HG03354 (cell line): ENCODE data around the gene ABHD2.
A peak's percentile ranks its signal among the peaks of the same experiment; 100 is the strongest.

ENCODE experiments used
- ATAC-seq: cut with Tn5 transposase; IDR thresholded peaks from one replicate; pipeline ENCODE4 v1.9.1; 2021; ENCODE audit warnings: mild to moderate bottlenecking; ENCODE audit not compliant: unreplicated experiment, poor library complexity, severe bottlenecking

The ABHD2 gene

DNA sequence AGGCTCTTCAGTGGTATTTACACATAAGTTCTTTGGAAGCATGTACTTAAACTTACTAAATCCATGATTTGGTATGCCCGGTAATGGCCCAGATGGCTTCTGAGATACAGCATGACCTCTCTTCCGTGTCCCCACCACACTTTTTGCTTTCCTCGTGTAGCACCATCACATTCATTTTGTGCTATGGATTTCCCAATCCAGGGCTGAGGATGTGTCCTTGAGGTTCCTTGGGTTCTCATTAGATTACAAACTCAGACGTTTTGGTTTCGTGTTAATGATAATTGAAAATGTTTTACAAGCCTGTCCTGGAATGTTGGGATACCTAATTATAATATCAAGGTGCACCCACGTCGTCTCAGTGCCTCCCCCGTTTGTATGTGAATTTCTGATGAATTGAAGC, 7.3 kb downstream of the ABHD2 start:
- no peak for ATAC-seq

DNA sequence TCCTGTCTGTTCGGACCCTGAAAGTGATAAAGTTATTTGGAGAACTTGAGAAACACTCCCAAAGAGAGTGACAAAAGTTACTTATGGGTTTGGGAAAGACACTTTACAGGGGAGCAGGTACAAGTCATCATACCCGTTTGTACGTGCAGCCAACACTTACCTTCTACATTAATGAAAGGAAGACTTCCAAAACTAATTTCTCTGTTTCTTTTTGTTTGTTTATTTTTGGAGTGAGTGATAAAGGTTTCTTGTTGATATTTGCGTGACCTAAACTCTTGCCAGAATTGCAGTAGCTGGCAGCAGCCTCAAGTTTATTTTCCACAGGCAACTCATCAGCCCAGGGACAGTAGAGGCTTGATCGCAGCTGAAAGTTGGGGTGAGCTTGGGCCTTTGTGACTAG, 8.4 kb downstream of the ABHD2 start:
- ATAC-seq = no peak

DNA sequence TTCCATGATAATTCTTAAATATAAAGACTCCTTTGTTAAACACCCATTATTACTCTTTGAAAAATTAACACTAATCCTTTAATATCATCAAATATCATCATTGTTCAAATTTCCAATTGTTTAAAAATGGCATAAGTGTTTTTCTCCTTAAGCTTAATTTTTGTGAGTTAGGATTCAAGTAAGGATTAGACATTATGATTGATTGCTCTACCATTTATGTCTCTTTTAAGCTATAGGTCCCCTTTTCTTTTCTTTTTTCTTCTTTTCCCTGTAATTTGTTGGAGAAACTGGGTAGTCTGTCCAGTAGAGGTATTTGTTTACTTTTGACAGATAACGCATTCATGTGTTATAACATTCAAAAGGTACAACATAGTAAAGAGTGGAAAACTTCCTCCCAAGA, 9.1 kb downstream of the ABHD2 start:
- ATAC-seq = no peak

DNA sequence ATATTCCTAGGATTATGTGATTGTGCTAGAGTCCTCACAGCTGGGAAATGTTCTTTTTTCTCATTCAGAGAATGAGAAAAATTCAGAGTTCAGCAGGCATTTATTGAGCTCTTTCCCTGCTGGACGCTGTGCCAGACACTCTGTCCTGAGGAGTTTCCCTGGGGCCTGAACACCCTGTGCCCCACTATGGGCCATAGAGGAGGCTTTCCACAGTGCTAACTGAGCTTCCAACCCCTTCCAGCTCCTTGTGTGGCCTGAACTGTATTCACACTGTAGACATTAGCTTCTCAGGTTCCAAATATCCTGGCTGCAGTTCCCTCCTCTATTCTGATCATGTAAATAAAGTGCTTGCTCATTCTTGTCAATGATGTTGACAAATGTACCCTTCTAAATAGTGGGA, 10.0 kb downstream of the ABHD2 start:
- ATAC-seq = no peak

DNA sequence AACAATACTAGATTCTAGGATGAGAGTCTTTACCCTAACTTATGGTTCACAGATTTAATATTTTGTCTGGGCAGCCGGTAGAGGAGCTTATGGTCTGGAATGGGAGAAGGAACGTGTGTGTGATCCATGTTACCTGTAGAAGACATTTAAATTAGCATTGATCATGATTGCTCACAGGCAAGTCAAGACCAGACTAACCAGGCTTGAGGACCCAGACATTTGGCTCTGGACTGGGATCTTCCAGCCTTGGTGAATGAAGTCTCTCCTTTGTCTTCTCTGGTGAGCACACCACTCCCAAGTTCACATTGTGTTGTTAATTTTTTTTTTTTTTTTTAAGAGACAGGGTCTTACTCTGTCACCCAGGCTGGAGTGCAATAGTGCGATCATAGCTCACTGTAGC, 11.7 kb downstream of the ABHD2 start:
- no peak for ATAC-seq

DNA sequence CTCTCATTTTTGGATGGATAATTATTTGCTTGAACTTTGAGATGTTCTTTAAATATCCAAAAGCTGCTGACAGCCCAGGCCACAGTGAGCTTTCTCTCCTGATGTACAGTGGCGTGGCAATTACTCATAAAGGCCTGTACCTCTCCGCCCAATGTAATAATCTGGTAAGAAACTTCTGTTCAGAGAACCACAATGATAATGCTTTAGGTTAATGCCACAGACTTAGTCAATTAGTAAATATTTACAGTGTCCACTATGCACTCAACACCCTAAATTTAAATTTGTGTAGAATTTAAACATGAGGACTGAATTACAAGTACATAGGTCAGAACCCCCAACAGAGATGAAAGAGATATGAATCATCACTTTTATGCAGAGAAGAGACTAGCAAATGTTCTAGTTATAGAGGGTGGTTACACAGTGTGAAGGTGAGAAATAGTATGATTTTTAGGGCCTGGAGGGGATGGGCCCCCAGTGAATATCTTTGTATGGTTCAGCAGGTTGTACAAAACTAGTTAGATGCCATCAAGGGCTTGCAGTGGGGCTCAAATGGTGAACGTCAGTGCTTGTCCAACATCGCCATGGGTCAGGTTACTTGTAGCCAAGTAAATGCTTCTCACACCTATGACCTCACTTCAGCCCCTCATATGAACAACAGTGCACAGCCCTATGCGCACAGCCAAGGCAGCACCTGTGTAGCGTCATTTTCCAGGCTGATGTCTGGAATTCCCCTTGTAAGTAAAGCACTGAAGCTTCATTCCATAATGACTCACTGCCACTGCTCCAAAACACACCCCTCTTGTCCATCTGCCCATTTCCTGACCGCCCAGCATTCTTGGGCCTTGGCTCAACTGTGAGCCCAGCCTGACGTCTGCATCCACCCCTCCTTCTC, 13.3 kb downstream of the ABHD2 start:
- ATAC-seq = peak; percentile 64

DNA sequence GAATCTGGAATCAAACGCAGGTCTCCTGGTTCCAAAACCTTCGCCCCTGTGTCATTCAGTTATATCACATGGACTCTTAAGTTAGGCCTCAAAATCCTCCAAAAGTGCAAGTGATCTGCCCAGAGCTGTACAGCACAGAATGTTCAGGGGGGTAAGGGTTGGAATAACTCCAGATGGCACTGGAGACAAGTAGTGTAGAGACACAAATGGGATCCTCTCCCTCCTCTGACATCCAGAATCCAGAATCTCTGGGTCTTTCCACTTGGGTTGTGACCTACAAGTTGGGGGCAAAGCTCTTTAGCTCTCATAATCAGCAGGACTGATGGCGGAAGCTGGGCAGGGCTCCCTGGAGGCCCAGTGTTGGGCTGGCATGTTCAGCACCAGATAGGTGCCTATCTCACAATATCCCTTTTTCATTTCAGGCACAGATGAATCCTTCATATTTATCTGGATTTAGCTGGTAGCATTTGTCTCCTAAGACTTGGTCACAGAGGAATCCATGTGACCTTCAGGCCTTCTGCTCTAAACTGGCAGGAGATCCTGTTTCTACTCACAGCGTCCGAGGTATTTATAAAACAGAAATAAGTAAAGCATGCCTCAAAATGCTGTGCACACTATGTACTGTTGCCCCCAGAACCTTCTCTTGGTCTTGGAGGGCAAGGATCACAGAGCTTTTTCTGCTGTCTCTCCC, 15.4 kb downstream of the ABHD2 start:
- no peak for ATAC-seq

DNA sequence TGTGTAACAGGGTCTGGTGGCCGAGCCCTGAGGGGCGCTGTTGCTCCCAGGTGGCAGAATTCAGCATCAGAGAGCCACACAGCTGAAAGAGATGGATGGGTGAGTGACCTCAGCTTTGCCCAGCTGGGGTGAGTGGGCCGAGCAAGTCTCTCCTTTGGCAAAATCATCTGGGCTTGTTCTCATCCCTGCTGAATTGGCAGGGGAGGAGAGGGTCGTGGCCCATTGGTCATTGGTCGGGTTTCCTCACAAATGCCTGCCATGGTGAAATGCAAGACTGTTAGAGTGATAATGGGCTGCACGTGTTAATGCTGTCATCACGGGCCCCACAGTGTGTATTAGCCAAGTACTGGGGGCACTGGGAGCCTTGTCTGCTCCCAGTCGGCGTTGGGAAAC, 15.9 kb downstream of the ABHD2 start:
- ATAC-seq = no peak

DNA sequence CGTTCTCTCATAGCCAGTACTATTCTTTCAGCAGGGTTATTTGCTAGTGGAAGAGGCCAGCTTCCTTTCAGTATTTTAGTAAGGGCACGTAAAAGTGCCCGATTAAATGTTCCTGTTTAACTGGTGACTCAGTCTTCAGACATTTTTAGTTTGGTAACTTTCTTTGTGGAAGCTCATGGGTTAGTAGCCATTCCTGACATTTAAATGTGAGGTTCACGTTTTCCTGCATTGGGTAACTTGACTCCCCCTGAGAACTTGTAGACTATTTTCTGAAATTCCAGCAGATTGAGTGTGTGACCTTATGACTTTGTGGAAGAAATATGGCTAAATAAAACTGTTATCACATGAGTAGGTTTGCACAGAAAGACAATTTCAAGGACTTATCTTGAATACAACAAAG, 16.9 kb downstream of the ABHD2 start:
- ATAC-seq = no peak

DNA sequence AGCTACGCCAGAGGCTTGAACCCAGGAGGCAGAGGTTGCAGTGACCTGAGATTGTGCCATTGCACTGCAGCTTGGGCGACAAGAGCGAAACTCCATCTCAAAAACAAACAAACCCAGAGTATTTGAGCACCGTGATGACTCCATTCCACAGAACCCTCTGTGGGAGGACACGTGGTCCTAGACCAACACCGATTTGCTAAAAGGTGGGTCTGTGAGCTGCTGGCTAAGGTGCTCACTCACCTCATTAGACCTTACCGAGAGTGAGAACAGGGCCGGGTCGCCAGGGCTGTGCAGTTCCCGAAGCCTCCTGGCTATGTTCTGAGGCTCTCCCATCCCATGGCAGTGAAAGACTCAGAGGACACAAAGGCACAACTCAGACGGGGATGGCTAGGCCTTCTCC, 17.9 kb downstream of the ABHD2 start:
- ATAC-seq = no peak

DNA sequence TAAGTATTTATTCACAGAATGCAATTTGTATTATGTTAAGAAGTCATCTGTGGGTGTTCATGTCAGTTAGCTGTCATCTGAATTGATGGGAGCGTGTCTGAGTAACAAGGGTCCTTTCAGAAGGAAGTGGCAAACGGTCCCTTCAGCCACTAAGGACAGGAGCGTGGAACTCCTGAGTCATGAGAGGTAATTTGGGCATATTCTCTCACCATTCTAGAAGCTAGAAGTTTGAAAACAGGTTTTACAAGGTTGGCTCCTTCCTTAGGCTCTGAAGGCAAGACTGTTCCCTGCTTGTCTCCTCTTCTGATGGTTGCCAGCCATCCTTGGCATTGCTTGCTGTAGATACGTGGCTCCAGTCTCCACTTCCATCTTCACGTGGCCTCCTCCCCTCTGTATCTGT, 19.7 kb downstream of the ABHD2 start:
- ATAC-seq = no peak

DNA sequence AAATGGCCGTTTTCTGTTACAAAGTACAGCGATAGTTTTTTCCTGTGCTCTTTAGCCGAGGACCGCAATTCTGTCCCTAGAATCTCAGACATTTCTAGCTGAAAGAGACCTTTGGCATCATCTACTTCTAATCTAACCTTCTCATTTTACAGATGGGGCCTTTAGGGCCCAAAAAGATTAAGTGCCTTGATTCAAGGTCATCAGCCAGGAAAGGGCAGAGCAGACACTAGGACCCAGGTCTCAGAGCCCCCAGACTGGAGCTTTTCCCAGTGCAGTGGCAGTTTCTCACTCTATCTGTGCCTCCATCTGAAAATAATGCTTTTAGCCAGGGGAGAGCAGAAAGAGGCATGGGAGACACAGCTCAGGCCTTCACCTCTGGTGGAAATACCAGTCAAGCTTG, 20.6 kb downstream of the ABHD2 start:
- ATAC-seq = no peak

DNA sequence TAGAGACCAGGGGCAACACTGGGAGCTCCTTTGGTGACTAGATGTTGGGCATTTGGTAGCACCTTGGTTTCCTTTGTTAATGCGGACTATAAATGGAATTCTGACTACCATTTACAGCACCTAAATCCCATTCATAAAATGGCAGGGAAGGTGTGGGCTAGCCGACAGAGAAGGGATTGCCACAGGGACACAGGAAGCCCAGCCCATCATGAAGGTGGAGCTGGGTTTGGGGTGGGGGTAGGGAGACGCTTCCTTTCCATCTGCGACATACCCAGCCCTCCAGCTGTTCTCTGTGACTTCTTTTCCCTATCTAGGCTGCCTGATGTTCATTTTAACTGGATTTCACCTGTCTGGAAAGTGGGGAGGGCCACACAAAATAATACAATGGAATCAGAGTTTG, 21.0 kb downstream of the ABHD2 start:
- no peak for ATAC-seq

DNA sequence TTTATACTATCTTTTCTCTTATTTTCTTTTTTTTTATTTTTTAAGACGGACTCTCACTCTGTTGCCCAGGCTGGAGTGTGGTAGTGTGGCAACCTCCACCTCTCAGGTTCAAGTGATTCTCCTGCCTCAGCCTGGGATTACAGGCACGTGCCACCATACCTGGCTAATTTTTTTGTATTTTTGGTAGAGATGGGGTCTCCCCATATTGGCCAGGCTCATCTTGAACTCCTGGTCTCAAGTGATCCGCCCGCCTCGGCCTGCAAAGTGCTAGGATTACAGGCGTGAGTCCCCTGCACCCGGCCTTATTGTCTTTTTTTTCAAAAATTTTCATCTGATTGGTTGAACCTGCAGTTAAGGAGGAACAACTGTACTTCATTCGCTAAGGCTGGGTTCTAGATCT, 21.8 kb downstream of the ABHD2 start:
- no peak for ATAC-seq

DNA sequence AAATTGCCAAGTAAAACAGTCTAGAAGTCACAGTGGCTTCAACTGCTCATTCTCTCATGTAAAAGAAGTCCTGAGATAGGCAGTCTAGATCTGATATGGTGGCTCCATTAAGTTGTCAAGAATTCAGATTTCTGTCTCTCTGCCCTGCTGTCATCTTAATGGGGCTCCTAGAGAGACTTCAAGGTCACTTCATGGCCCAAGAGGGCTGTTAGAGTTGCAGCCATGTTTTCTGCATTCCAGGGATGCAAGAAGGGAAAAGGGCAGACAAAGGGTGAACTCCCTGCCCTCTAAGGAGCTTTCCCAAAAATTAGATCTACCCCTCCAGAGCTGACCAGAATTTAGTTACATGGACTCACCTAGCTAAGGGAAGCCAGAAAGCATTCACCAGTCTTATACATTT, 23.1 kb downstream of the ABHD2 start:
- ATAC-seq = no peak

DNA sequence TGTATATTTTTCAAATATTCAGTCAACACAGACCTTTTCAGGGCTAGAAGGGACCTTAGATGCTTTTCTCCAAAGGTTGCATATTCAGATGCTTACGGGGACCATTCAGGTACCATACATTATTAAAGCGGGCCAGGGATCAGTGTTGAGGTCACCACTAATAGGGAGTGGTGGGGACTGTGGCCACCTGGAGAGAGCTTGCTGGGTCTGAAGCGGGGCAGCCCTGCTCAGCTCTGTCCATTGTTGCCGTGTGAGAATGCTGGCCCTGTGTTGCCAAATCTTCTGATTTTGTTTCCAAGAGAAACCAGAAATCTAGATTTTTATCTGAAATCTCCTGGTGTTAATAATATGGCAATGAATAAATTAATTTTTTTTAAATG, 23.7 kb downstream of the ABHD2 start:
- ATAC-seq = peak; percentile 5

DNA sequence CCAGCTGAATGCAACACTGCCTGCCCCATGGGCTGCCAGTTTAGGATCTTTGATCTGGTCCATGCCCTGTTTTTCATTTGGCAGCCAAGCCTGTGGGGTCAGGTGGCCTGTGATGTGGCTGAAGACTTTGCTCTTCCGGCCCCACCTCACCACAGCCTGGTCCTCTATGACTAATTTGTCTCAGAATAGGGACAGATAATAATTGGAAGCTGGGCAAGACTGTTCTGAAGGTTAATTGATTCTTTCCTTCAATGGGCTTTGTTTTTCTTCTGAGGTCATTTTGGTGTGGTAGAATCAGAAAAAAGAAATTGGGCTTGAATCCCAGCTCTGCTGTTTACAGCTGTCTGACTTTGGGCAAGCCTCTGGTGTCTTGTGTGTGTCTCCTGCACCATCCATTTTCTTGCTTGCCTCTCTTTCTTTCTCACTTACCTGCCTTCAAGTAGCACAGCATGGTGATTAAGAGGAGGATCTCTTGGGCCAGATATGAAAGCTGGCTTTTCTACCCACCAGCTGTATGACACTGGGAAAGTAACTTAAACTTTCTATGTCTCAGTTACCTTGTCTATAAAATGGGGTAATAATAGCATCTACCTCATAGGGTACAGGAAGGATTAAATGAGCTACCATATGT, 24.2 kb downstream of the ABHD2 start:
- ATAC-seq = peak; percentile 95

DNA sequence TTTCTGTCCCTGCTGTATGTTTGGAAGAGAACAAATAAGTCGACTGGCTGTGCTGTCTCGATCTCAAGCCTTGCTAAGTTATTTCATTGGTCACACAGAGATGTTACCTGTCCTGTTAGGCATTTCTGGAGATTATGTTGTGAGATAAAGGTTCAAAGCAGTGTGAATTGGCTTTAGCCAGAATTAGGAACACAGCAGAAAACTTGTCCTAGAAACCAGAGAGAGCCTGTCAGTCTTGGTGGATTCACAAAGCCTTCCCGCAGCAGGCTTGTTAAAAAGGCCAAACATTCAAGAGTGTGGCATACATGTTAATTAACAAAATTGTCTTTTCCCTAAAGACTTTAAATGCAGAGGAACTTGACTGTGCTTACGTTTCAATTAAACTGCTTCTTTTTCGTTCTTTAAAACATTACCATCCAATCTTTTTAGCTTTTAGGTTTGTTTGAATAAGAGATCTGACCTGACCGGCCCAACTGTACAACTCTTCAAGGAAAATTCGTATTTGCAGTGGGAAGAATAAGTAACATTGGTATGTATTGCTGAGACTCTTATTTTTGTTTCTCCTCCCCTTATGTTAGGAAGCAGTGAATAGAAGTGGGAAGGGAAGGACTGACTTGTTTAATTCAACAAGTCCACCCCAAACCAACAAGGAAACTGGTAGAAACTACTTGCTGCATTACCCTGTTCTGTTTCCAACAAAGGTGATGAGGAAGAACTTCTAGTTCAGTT, 25.2 kb downstream of the ABHD2 start:
- ATAC-seq = no peak

DNA sequence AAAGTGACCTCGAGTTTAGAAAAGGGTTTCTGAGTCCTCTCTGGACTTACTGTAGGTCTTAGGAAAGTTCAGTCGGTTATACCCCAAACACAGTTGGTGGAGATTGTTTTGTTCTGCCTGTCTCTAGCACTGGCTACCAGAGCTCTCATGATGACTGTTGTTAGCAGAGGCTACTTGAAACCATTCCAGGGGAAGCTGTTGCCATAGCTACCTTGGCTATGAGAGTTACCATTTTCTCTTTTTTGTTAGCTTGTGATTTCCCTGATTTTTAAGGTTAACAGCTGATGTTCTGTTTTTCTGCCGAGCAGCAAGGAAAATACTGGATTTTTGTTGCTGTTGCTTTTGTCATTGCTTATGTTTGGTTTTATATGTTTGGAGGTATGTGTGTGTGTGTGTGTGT, 26.7 kb downstream of the ABHD2 start:
- no peak for ATAC-seq

DNA sequence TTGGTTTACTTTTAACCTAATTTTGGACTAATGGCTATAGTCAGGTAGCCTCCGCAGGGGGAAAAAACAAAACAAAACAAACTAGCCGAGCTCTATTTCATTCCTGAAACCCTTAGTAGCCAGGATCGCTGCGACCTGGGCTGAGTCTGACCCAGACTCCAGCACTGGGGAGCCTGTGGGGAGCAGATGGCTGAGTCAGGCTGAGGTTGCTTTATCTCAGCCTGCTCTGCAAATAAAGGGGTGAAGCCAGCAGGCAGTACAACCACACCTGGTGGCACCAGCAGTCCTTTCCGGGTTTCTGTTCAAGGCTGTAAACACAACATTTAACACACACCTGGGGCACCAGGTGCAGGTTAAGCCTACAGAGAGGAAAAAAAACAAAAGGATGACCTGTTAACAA, 27.3 kb downstream of the ABHD2 start:
- no peak for ATAC-seq
